Osteoblast (primary cell): Measurements from ENCODE around the gene HOXB7. TPM values are rescaled to one million over a fixed set of nuclear protein-coding genes. Genes with fewer than 3 reads are reported as not detected.

ENCODE experiments used
- DNase-seq: peaks from one replicate; pipeline ENCODE4 v3.0.0; 2011; ENCODE audit warnings: low spot score, mixed read lengths; ENCODE audit not compliant: insufficient read length; ENCODE audit errors: missing footprints
- H2AFZ ChIP-seq: 2 replicates; pipeline ENCODE4 v1.6.0; 2011; ENCODE audit warnings: mild to moderate bottlenecking, low read length
- H3K27ac ChIP-seq: 2 replicates; pipeline ENCODE4 v1.5.1; 2011; ENCODE audit warnings: mild to moderate bottlenecking, low read depth, low read length, moderate library complexity
- H3K27me3 ChIP-seq: 2 replicates; pipeline ENCODE4 v1.6.0; 2012; ENCODE audit warnings: mild to moderate bottlenecking, control low read depth, inconsistent platforms, low read length, moderate library complexity; ENCODE audit not compliant: insufficient read depth
- H3K36me3 ChIP-seq: 2 replicates; pipeline ENCODE4 v1.5.1; 2011; ENCODE audit warnings: mild to moderate bottlenecking, low read length, control low read depth, moderate library complexity; ENCODE audit not compliant: insufficient read depth
- H3K4me1 ChIP-seq: 2 replicates; pipeline ENCODE4 v1.5.1; 2011; ENCODE audit warnings: mild to moderate bottlenecking, low read length, control low read depth, moderate library complexity; ENCODE audit not compliant: insufficient read depth
- H3K4me2 ChIP-seq: 2 replicates; pipeline ENCODE4 v1.6.0; 2011; ENCODE audit warnings: mild to moderate bottlenecking, low read length; ENCODE audit not compliant: insufficient read depth
- H3K4me3 ChIP-seq: fragments of 200-600 bp; sonication (generic); 3 replicates; pipeline ENCODE4 v1.5.1; 2012; ENCODE audit warnings: mild to moderate bottlenecking, low read length, inconsistent platforms; ENCODE audit not compliant: insufficient read depth
- H3K79me2 ChIP-seq: 2 replicates; pipeline ENCODE4 v1.6.0; 2012; ENCODE audit warnings: mild to moderate bottlenecking, low read length, control low read depth, inconsistent platforms; ENCODE audit not compliant: insufficient read depth
- H3K9me3 ChIP-seq: 2 replicates; pipeline ENCODE4 v1.5.1; 2011; ENCODE audit warnings: low read depth, low read length, control low read depth
- H4K20me1 ChIP-seq: 2 replicates; pipeline ENCODE4 v1.6.0; 2012; ENCODE audit warnings: mild to moderate bottlenecking, low read length, control low read depth; ENCODE audit not compliant: insufficient read depth
- CTCF ChIP-seq: IDR thresholded peaks from 2 replicates; pipeline ENCODE4 v1.5.1; 2011; ENCODE audit warnings: mild to moderate bottlenecking, low read depth, low read length, moderate library complexity; ENCODE audit errors: extremely low read depth
- total RNA-seq: library from RNA; depleted of rRNA; stranded (reverse); fragments of >200 nt; gene quantifications from 2 replicates; pipeline ENCODE4 v1.2.3, GENCODE V29; 2012

The HOXB7 gene
- total RNA-seq, 1 donor: 0.36 TPM

GRCh38 chr17:48608494-48608834 lies 2.4 kb downstream of the HOXB7 start:
- no peaks in the 10 kb centered on the region for H3K36me3 ChIP-seq
- H3K27me3 ChIP-seq: peaks cover 97% of the 10 kb centered on the region
- H3K4me3 ChIP-seq: no peak overlapping the region
- no peak overlapping the region for H3K4me2 ChIP-seq
- no peaks in the 10 kb centered on the region for H3K9me3 ChIP-seq
- H3K79me2 ChIP-seq: no peaks in the 10 kb centered on the region
- H4K20me1 ChIP-seq: no peaks in the 10 kb centered on the region
- TF ChIP-seq CTCF: no peak
- no peak overlapping the region for H2AFZ ChIP-seq
- DNase-seq: no peak
- no peak overlapping the region for H3K27ac ChIP-seq
- no peaks in the 10 kb centered on the region for H3K4me1 ChIP-seq

GRCh38 chr17:48606892-48607614 lies 3.8 kb downstream of the HOXB7 start:
- Histone ChIP-seq H2AFZ (no peak overlapping the region), H3K4me2 (no peak overlapping the region), H3K27me3 (peaks cover 98% of the 10 kb centered on the region), H3K4me3 (no peak overlapping the region), H4K20me1 (peaks cover 3% of the 10 kb centered on the region), H3K27ac (no peak overlapping the region), H3K9me3 (no peaks in the 10 kb centered on the region), H3K4me1 (no peaks in the 10 kb centered on the region), H3K79me2 (no peaks in the 10 kb centered on the region), H3K36me3 (no peaks in the 10 kb centered on the region)
- TF ChIP-seq CTCF: no peak
- DNase-seq: no peak

GRCh38 chr17:48605991-48606891 lies 4.6 kb downstream of the HOXB7 start:
- no peak for DNase-seq
- Histone ChIP-seq H3K36me3 (no peaks in the 10 kb centered on the region), H3K79me2 (no peaks in the 10 kb centered on the region), H3K27me3 (peaks cover 98% of the 10 kb centered on the region), H3K4me3 (no peak overlapping the region), H2AFZ (no peak overlapping the region), H3K4me1 (no peaks in the 10 kb centered on the region), H4K20me1 (peaks cover 3% of the 10 kb centered on the region), H3K4me2 (no peak overlapping the region), H3K27ac (no peak overlapping the region), H3K9me3 (no peaks in the 10 kb centered on the region)
- TF ChIP-seq CTCF: no peak

- H3K27me3 ChIP-seq: peaks cover 98% of the 10 kb centered on the region
- H3K4me2 ChIP-seq: no peak overlapping the region
- H3K79me2 ChIP-seq: no peaks in the 10 kb centered on the region
- H3K4me1 ChIP-seq: no peaks in the 10 kb centered on the region
- no peak for TF ChIP-seq CTCF
- no peak for DNase-seq
- no peak overlapping the region for H3K27ac ChIP-seq
- no peak overlapping the region for H3K4me3 ChIP-seq
- H4K20me1 ChIP-seq: peaks cover 3% of the 10 kb centered on the region
- no peaks in the 10 kb centered on the region for H3K9me3 ChIP-seq
- no peak overlapping the region for H2AFZ ChIP-seq
- no peaks in the 10 kb centered on the region for H3K36me3 ChIP-seq
Observed at GRCh38 chr17:48605409-48605919, 5.4 kb downstream of the HOXB7 start.
